HG03457 (cell line): ENCODE results near the gene ALOX5.

Source experiments
- ATAC-seq: cut with Tn5 transposase; IDR thresholded peaks from one replicate; pipeline ENCODE4 v1.9.1; 2021; ENCODE audit warnings: moderate number of reproducible peaks; ENCODE audit not compliant: unreplicated experiment

Gene ALOX5

DNA sequence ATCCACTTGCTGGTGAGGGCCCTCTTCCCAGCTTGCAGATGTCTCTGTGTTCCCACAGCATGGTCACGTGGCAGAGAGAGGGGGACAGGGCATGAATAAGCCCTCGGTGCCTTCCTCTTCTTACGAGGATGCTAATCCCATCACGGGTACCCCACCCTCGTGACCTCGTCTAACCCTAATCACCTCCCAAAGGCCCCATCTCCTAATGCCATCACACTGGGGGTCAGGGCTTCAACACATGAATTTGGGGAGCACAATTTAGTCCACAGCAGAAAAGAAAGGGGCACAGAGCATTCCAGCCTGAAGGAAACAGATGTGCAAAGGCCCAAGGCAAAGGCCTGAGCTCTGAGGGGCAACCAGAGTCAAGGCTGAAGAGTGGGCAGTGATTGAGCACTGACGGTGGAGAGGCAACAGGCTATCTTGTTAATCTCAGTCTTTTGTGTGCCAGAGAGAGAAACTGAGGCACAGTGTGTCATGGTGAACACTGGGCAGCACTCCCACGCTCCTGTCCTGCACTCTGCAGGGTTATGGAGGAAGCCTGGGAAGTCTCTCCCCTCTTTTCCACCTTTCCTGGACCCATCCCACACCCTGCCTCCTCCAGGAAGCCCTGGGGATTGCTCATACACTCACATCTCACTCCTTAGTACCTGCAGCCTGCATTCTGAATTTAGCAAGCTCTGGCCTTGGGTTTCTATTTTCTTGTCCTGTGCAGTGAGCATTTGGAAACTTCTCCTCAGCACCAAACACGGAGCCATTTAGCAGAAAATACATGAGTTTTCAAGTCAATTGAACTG is 49.0 kb downstream of the ALOX5 start:
- ATAC-seq = no peak

DNA sequence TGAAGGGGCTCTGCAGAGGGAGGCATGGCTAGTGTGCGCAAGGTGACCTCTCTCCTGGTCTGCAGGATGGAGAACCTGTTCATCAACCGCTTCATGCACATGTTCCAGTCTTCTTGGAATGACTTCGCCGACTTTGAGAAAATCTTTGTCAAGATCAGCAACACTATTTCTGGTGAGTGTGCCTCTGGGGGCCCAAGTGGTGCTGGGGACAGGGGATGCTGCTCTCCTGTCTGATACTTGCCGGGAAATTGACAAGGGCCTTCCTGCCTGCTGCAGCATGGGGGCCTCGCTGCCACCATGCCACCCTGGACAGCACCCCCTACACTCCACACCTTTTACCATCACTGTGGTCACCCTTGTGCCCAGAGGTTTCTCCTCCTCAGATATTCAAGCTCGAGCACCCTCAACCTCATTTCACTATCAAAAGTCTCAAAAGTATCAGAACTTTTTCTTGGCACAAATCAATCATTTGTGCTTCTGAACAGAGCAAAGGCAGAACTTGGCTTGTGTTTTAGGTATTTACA is 50.0 kb downstream of the ALOX5 start:
- no peak for ATAC-seq

DNA sequence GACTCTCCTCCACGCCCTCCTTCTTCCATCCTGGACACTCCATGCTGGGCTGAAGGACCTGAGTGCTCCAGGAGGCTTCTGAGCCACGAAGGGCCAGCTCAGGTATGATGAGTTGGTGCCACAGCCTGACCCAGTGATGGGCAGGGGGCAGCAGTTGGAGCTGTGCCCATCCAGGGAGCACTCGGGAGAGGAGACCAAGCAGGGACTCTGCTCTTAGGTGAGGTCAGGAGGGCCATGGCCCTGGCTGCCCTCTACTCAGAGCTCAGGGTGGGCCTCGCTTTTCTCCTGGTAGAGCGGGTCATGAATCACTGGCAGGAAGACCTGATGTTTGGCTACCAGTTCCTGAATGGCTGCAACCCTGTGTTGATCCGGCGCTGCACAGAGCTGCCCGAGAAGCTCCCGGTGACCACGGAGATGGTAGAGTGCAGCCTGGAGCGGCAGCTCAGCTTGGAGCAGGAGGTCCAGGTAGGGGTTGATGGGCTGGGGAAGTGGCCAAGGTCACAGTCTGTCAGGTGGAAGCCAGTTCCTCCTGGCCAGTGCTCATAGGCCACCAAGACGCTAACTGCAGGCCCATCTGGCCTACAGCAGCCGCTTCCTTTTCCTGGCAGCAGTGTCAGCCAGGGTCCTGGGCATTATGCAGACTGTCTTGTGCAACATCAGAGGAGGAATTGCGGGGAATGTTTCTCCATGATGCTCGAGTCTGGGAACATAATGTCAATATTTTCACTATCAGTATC is 50.8 kb downstream of the ALOX5 start:
- ATAC-seq = no peak

DNA sequence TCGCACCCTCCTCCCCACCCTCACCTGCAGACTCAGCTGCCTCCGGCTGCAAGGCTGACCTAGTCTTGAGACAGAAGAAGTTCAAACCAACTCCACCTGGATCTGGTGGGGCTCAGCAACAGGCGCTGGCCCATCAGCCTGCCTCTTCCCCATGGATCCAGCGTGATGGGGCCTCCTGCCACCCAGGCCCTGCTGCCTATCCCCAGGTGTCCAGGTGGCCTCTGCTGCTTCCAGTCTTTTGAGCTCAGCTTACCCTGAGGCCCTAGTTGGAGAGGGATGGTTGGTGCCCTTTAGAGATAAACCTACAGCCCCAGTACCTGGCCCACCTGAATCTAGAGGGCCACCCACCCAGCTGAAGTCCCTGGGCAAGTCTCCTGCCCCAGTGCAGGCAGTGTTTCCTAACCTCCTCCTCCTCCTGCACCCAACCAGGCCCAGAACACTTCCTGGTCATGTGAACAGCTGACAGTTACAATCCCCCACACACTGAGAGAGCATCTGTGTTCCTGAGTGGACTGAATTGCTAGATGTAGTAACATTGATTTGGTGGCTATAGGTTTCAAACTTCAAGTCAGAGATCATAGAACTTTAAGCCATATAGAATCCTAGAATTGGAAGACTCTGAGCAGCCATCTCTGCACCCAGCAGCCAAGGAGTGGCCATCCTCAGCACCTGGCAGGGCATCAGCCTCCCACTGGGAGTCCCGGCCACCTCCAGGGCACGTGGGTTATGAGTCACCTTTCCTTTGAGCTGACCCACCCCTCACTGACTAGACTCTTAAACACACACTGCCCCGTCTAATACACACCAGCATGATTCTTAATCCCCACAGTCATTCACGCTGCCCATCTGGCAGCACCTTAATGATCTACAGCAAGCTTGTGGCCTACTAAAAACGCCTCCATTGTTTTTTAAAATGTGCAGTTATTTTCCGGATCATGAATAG is 51.9 kb downstream of the ALOX5 start:
- no peak for ATAC-seq

DNA sequence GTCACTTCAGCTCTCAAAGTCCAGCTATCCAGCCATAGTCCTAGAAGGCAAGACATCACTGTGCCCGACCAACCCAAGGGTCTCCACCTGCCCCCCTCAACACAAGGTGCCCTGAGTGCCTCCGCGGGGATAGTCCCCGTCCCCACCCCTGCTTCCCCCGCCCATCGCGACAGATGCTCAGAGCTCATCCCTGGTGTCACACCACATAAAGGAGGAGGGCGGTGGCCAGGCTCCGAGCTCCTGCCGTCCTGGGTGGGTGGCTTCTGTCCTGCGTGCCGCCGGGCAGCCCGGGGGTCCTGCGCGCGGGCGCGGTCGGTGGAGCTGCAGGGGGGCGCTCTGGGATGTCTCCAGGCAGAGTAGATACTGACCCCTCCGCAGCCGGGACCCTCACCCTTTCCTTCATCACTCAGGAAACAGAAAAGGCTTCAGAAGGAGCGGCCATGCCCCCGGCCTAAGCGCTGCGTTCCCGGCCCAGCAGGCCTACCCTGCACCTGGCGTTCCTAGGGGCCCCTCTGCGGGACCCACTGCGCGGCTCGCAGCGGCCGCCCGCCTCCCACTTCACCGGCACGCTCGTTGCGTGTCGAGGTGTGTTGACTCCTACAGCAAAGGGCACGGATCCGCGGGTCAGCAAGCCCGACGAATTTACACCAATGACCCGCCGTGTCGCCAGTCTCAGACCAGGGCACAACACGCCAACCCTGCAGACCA is 53.4 kb downstream of the ALOX5 start:
- no peak for ATAC-seq

DNA sequence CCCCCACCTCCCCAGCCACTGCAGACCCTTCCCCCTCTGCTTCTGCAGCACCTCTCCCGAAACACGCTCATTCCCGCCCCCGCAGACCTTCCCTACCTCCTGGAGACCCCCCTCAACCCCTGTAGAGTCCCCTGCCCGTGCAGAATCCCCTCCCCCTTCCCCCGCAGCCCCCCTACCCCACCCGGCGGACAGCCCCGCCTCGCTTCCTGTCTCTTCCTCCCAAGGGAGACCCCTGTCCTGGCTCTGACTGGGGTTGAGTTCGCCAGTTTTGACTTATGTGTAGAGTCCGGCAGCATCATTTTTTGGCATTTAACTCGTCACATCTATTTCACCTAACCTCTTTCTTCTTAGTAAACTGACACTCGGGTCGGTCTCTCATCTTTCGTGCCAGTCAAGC is 54.0 kb downstream of the ALOX5 start:
- no peak for ATAC-seq

DNA sequence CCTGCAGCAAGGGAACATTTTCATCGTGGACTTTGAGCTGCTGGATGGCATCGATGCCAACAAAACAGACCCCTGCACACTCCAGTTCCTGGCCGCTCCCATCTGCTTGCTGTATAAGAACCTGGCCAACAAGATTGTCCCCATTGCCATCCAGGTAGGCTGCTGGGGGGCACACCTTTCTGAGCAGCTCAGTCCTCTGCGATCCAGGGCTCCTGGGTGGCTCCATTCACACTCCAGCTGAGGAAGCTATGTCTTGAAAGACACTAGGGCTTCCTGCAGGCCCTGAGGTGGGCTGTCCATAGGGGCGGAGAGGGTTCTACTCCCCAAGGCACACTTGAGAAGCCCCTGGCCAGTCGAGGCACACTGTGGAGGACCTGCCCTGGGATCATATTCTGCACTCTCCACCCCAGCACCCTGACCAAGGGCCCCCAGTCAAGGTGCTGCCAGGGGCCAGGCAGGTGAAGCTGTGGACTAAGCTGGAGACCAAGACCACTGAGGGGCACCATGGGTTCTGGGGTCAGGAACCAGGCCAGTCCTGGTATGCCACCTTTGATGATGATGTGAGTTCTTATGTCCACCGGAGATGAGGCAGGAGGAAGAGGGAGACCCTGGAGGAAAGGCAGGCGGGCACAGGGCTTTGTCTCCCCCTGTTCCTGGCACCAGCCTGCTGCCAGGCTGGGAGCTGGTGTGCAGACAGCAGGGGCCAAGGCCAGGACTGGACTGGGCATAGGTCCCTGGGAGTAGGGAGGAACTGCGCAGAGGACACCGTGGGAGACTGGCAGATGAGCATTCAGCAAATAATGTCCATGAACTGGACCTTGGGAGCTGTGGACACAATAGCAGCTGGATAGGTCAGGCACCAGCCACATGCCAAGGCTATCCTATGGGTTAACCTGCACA is 54.8 kb downstream of the ALOX5 start:
- ATAC-seq = no peak

DNA sequence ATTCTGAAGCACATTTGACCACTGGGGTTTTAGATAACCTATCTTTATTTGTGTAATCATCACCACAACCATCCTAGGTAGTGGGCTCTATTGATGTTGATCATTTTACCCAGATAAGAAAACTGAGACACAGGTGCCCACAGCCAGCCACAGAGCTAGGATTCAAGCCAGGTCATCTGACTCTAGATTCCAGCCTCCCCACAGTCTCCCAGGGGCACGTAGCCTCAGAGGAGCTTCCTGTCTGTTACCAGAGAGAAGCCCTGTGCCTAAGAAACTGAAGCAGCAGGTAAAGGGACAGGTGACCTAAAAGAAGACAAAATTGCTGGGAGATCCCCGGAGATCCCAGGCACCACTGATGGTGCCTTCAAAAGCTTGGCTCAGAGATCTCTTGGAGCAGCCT is 55.8 kb downstream of the ALOX5 start:
- ATAC-seq = no peak

DNA sequence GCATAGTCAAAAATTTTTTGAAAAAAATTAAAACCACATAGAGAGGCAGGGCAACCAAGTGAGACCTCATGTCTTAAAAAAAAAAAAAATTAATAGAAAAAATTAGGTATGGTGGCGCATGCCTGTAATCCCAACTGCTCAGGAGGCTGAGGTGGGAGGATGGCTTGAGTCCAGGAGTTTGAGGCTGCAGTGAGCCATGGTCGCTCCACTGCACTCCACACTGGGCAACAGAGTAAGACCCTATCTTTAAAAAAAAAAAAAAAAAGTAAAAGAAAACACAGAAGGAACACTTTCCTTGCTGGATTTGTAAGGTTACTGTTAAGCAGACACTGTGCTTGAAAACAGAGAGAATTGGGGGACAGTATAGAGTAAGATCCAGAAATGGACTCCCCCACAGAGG is 58.1 kb downstream of the ALOX5 start:
- ATAC-seq = no peak

DNA sequence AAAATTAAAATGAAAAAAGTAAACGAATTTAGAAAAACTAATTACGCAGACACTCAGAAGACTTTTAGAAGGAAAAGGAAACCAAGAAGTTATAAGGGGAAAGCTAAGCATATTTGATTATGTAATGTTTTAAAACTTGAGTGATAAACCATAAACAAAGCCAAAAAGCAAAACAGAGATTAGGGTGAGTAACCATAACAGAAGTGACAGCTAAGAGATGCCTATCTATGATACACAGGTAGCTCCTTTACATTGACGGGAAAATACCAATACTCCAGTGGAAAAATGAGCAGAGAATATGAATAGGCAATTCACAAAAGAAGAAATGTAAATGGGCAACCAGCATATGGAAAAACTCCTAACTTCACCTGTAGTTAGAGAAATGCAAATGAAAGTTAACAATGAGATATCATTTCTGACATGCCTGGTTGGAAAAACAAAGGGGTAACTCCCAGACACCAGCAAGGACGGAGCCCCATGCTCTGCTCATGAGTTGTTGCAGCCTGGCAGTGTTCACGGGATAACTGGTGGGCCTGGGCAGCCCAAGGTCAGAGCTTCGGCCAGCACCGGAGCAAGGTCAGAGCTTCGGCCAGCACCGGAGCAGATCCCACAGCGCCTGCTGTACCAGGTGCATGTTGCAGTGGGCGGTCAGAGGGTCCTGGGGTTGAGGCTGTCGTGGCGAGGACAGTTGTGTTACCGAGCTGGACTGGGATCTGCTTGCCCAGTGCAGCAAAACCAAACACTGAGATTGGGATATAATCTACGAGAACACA is 58.9 kb downstream of the ALOX5 start:
- no peak for ATAC-seq

DNA sequence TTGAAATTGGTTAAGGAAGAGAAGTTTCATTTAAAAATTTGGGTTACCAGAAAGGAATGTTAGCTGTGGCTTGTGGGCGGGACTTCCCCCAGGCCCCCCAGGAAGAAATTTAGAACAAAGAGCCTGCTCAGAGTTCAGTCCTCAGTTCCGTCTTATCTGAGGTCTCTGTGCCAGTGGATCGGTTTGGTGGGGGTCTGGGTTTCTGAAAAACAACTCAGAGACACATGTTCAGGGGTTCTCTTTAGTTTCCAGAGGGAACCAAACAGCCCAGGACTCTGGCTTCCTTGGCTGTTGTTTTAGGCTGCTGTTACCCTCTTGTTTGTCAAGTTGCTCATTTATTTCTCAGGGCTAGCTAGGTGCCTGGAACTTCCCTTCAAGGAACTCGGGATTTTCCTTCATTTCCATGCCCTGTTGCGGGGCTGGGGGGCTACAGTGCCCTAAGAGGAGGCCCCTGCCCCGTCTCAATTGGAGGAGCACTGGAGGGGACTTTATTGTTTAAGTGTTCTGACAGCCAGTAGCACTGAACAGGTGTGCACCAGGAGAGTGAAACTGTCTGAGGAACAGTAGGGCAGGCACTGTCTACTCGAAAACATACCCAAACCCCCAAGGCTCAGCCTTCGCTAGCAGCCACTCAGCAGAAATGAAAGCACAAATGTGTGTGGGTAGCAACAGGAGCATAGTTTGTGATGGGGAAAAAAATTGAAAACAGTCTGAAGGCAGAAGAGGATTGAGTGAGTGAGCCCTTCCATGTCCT is 59.9 kb downstream of the ALOX5 start:
- no peak for ATAC-seq

DNA sequence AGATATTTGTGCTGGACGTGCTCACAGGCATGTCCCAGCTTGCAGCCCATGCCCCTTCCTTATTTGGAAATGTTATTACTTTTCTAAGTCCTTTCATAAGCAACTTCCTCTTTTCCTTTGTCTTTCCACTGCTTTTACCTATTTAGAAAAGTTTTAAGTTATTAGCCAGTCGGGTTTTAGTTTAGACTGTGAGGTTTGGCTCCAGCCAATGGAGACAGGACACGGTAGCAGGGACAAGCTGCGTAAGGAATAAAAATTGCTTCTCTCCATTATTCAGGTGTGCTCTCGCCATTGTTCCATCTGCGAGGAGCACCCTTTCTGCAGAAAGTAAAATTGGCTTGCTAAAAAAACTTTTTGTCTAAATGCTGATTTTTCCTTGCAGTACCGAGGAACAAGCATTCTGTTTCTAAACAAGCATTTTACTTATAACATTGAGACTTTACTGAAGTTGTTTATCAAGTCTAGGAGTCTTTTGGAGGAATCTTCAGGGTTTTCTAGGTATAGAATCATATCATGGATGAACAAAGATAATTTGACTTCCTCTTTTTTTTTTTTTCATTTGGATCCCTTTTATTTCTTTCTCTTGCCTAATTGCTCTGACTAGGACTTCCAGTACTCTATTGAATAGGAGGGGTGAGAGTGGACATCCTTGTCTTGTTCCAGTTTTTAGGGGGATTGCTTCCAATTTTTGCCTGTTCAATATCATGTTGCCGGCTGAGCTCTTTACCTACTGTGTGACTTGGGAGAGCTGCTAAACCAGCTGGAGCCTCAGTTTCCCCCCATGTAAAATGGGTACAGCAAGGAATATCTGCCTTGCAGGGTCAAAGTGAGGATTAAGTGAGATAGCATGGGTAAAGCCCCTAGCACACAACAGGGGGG is 63.8 kb downstream of the ALOX5 start:
- no peak for ATAC-seq

DNA sequence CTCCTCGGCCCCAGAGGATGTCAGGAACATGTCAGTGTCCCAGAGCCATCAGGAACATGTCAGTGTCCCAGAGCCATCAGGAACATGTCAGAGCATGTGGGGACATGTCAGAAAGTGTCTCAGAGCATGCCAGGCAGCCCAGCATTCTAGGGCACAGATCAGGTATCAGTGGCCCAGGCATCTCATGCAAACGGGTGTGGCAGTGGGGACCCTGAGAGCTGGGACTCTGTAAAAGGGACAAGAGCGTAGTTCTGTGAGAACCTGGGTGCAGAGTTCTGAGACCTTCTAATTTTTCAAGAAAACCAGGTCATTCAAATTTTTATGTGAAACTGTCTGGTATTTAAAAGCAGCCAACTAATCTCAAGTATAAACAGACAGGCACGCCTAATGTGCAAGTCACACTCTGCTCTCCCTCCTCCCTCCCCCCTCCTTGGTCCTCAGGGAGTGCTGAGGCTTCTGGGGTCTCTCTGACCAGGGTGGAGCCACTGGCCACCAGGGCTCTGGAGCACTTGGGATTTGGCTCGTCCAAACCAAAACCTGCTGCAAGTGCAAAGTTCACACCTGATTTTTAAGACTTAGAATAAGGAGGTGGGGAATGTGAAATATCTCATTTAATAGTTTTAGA is 64.6 kb downstream of the ALOX5 start:
- no peak for ATAC-seq

DNA sequence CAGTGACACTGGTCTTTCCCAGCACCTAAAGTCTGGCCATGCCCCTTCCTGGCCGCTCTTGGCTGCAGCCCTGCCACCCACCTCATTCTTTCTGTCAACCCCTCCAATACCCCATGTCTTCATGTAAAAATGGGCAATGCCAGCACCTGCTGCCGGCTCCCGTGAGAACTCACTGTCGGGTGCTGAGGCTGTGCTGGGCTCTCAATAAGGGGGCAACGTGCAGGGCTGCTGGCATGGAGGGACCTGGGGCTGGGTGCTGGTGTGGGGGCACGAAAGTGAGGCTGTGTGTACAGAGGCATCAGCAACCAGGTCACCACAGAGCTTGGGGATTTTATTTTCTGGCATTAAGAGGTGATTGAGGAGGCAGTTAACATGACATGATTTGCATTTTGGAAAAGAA is 65.3 kb downstream of the ALOX5 start:
- no peak for ATAC-seq

DNA sequence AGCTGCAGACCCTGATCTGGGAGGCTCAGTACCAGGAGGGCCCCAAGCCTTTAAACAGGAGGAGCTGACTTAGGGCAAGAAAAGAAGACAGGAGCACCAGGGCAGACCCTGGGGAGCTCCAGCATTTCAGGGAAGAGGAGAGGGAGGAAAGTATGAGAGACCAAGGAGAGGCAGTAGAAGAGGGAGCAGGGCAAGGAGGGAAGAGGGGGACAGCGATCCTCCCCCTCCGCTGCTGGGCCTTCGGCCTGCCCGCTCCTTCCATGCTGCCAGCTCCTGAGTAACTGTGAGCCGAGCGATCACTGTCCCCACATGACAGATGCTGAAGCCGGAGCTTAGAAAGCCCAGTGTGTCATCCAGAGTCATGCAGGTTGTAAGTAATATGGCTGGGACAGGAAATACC is 65.9 kb downstream of the ALOX5 start:
- ATAC-seq = no peak

DNA sequence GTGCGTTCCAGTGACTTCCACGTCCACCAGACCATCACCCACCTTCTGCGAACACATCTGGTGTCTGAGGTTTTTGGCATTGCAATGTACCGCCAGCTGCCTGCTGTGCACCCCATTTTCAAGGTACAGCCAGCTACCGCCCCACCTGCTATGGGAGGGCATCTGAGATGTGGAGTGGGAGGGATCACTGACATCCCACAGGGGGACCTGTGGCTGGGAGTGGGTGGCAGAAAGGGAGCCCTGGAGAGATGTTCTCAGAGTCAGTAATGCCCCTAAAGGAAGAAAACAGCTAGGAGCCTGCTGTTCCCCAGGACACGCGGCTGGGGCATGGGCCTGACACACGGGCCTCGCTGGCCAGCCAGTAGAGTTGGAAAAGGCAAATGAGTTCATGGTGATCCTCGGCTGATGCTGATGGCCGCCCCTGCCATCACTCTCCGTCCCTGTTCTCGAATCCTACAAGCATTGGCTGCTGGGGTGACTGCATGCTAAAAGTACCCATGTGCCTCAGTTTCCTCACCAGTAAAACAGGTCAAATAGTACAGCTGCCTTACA is 66.6 kb downstream of the ALOX5 start:
- ATAC-seq = no peak
